ENCODE measurements around the gene DEXI.
"Not testable (repeated sequence)": the region's sequence is repeated elsewhere in the genome, so short reads cannot be mapped to it uniquely, and the experiment has no call there.

The DEXI gene

DNA sequence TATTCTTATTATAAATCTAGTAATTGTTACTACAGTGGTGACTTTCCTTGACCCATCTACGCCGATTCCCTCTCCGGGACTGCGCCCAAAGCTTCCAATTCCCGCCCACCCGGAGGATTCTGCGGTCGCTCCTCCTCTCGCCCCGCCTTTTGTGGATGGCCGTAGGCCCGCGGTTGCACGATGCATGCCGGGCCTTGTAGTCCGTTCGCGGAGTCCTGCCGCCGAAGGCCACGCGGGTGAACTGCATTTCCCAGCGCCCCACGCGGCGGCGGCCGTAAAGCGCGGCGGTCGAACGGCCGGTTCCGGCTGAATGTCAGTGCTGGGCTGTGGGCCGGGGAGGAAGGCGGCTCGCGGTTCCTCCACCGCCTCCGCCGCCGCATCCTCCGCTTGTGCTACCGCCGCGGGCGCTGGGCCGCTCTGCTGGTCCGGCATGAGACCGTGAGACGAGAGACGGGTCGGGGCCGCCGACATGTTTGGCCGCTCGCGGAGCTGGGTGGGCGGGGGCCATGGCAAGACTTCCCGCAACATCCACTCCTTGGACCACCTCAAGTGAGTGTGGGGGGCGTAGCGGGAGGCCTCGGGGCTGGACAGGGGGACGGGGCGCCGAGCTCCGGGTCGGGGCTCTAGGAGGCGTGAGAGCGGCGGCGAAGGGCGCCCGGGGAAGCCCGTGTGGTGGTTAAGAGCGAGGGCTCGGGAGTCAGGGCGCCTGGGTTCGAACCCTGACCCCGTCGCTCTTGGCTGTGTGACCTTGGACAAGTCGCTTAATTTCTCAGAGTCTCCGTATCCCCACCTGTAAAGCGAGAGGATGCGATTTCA, 2.2 kb upstream of the DEXI start, which contains the start of gene CLEC16A:
Gene CLEC16A (plus strand): TSS at position 316 of the 816 bp plus-strand sequence. CDS start 154 bp downstream, at position 470.
- H3K9me3 ChIP-seq (ENCODE audit: control insufficient read depth, low read length) = no peaks in the 10 kb centered on the region
- H3K36me3 ChIP-seq (ENCODE audit: control insufficient read depth, insufficient read depth, low read length) = no peaks in the 10 kb centered on the region
- H3K4me1 ChIP-seq (ENCODE audit: control insufficient read depth, insufficient read depth, low read length) = peaks cover 40% of the 10 kb centered on the region
- peaks cover 12% of the 10 kb centered on the region for H3K27me3 ChIP-seq (ENCODE audit: control insufficient read depth, insufficient read depth, low read length, poor library complexity, severe bottlenecking)
- peak within 1 kb of the TSS; percentile 91 for H3K4me3 ChIP-seq (ENCODE audit: insufficient read depth, low read depth, low read length)
- H3K27ac ChIP-seq (ENCODE audit: insufficient read depth, low read depth, low read length, poor library complexity, severe bottlenecking) = no peak within 1 kb of the TSS
- WGBS, 2 experiments = 1 to 2% methylated on average over 86 of the region's 86 CpGs

DNA sequence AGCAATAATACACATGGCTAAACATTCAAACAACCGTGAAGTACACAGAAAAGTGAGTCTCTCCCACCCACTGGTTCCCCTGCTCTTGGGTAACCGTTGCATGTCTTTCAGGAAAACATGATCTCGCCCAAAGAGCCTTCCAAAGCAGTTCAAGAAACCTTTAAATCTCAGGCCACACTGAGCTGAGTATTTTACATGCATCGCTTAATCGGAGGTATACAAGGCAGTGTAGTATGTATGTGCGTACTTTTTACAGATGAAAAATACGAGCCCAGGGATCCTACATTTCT, 741 bp upstream of the DEXI start:
- no peak overlapping the region for H3K27ac ChIP-seq (ENCODE audit: insufficient read depth, low read depth, low read length, poor library complexity, severe bottlenecking)
- no peaks in the 10 kb centered on the region for H3K36me3 ChIP-seq (ENCODE audit: control insufficient read depth, insufficient read depth, low read length)
- H3K4me3 ChIP-seq (ENCODE audit: insufficient read depth, low read depth, low read length) = peak overlapping the region; percentile 73
- H3K27me3 ChIP-seq (ENCODE audit: control insufficient read depth, insufficient read depth, low read length, poor library complexity, severe bottlenecking) = peaks cover 12% of the 10 kb centered on the region
- no peaks in the 10 kb centered on the region for H3K9me3 ChIP-seq (ENCODE audit: control insufficient read depth, low read length)
- peaks cover 33% of the 10 kb centered on the region for H3K4me1 ChIP-seq (ENCODE audit: control insufficient read depth, insufficient read depth, low read length)
- WGBS, 2 experiments = 93% methylated on average over 7 of the region's 7 CpGs

DNA sequence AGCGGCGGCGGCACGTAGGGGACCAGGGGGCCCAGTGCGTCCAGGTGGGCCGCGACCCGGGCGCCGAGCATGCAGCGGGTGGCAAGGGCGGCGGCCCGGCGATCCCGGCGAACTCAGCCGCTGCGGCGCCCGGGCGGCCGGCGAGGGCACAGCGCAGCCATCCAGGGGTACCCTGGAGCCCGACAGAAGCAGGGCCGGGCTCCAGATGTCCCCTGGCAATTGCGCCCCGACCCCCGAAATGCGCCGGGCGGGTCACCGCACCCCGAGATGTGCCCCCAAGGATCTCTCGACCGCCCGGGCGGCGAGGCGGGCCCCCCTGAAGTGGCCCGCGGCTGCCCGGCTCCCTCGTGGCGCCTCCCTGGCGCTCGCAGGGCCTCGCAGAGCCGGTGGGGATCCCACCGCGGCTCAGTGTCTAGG, 325 bp downstream of the DEXI start:
- Histone ChIP-seq H3K4me3 (ENCODE audit: insufficient read depth, low read depth, low read length) (peak overlapping the region; percentile 73), H3K27me3 (ENCODE audit: control insufficient read depth, insufficient read depth, low read length, poor library complexity, severe bottlenecking) (peaks cover 12% of the 10 kb centered on the region), H3K4me1 (ENCODE audit: control insufficient read depth, insufficient read depth, low read length) (peaks cover 31% of the 10 kb centered on the region)
- not testable (repeated sequence) for H3K27ac ChIP-seq (ENCODE audit: insufficient read depth, low read depth, low read length, poor library complexity, severe bottlenecking); H3K36me3 ChIP-seq (ENCODE audit: control insufficient read depth, insufficient read depth, low read length); H3K9me3 ChIP-seq (ENCODE audit: control insufficient read depth, low read length)
- WGBS, 2 experiments = 0 to 1% methylated on average over 52 of the region's 52 CpGs

DNA sequence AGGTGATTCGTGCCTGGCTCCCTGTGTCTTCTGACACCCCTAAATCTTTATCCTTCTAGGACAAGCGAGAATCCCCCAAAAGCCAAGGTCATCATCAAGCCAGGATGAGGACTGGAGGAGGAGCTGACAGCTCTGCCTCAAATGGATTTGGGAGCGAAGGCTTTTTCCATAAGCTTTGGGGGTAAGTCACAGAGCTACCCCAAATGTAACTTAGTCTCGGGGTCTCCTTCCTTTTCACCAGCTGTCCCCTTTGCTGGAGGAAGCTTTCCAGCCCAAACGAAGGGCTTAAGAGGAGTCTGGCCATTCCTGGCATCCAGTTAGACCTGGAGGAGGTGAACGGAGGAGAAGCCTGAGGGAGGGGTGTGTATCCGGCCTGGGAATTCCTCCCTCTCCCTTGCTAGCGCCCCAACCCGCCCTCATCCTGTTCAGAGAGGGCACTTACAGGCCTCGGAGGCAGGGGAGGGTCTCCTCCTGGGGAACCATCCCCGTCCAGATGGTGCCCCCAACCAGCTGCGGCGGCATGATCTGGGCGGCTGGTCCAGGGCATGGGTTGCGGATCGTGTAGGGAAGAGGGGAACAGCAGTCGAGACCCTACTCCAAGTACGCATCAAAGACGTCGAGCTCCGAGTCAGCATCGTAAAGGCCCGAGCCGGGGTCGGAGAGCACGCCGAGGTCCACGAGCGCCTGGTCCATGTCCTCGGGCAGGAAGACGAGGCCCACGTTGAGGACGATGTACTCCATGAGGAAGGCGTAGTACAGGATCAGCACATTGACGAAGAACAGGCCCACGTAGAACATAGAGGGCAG, 938 bp downstream of the DEXI start:
- Histone ChIP-seq H3K9me3 (ENCODE audit: control insufficient read depth, low read length) (no peaks in the 10 kb centered on the region), H3K27ac (ENCODE audit: insufficient read depth, low read depth, low read length, poor library complexity, severe bottlenecking) (no peak overlapping the region), H3K27me3 (ENCODE audit: control insufficient read depth, insufficient read depth, low read length, poor library complexity, severe bottlenecking) (peaks cover 12% of the 10 kb centered on the region), H3K4me3 (ENCODE audit: insufficient read depth, low read depth, low read length) (peak overlapping the region; percentile 73), H3K4me1 (ENCODE audit: control insufficient read depth, insufficient read depth, low read length) (peaks cover 25% of the 10 kb centered on the region), H3K36me3 (ENCODE audit: control insufficient read depth, insufficient read depth, low read length) (no peaks in the 10 kb centered on the region)
- 10 to 11% methylated on average over 33 to 34 of the region's 36 CpGs for WGBS, 2 experiments

DNA sequence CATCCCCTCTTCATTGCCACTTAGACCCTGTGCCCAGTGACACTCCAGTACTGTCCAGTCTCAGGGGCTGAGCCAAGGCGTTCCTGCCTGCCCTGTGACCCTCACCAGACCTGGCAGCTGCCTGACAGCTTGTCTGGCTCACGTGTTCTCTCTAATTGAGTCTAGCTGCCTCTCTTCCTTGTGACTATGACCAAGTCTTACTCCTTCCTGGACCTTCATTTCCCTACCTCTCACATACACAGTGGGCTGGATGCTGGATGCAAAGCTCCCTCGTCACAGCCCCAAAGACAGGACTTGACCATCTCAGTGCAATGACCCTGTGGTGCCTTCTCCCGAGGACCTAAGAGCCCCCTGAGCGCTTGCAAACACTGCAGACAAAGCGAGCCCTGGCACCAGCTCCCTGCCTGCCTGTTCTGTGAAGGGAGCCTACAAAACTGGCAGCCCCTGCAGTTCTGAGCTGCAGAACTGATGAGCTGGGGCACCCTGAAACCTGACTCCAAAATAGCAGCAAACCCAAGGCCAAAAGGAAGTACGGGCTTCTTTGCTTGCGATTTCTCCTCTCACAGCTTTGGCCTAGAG, 1.7 kb downstream of the DEXI start:
- Histone ChIP-seq H3K27ac (ENCODE audit: insufficient read depth, low read depth, low read length, poor library complexity, severe bottlenecking) (no peak overlapping the region), H3K36me3 (ENCODE audit: control insufficient read depth, insufficient read depth, low read length) (no peaks in the 10 kb centered on the region), H3K27me3 (ENCODE audit: control insufficient read depth, insufficient read depth, low read length, poor library complexity, severe bottlenecking) (peaks cover 12% of the 10 kb centered on the region), H3K9me3 (ENCODE audit: control insufficient read depth, low read length) (no peaks in the 10 kb centered on the region), H3K4me1 (ENCODE audit: control insufficient read depth, insufficient read depth, low read length) (peaks cover 20% of the 10 kb centered on the region), H3K4me3 (ENCODE audit: insufficient read depth, low read depth, low read length) (peak overlapping the region; percentile 73)
- WGBS, 2 experiments = 77 to 79% methylated on average over 8 of the region's 8 CpGs

DNA sequence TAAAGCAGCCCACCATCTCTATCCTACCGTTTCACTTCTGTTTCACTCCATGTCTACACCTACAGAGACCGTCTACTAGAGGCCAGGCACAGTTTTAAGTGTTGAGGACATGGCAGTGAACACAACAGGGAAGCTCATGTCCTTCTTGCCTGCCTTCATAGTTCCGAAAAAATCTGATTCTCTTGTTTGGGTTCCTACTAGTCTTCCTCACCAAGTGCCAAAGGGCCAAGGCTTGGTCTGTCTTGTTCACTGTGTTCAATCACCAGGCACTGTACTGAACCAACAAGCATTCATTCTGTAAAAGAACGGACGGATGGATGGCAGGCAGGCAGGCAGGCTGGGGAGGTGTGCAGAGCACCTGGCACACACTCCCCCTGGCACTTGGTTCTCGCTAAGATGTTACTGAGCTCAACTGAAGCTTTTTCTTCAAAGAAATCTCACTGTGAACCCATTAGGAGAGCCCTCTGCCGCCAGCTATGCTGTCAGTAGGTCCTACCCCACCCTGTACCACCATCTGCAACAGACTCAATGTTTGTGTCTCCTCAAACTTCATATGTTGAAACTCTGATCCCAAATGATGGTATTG, 2.5 kb downstream of the DEXI start:
- 92 to 95% methylated on average over 7 of the region's 7 CpGs for WGBS, 2 experiments
- peaks cover 15% of the 10 kb centered on the region for H3K4me1 ChIP-seq (ENCODE audit: control insufficient read depth, insufficient read depth, low read length)
- peaks cover 12% of the 10 kb centered on the region for H3K27me3 ChIP-seq (ENCODE audit: control insufficient read depth, insufficient read depth, low read length, poor library complexity, severe bottlenecking)
- H3K9me3 ChIP-seq (ENCODE audit: control insufficient read depth, low read length) = no peaks in the 10 kb centered on the region
- no peak overlapping the region for H3K27ac ChIP-seq (ENCODE audit: insufficient read depth, low read depth, low read length, poor library complexity, severe bottlenecking)
- no peaks in the 10 kb centered on the region for H3K36me3 ChIP-seq (ENCODE audit: control insufficient read depth, insufficient read depth, low read length)
- no peak overlapping the region for H3K4me3 ChIP-seq (ENCODE audit: insufficient read depth, low read depth, low read length)

DNA sequence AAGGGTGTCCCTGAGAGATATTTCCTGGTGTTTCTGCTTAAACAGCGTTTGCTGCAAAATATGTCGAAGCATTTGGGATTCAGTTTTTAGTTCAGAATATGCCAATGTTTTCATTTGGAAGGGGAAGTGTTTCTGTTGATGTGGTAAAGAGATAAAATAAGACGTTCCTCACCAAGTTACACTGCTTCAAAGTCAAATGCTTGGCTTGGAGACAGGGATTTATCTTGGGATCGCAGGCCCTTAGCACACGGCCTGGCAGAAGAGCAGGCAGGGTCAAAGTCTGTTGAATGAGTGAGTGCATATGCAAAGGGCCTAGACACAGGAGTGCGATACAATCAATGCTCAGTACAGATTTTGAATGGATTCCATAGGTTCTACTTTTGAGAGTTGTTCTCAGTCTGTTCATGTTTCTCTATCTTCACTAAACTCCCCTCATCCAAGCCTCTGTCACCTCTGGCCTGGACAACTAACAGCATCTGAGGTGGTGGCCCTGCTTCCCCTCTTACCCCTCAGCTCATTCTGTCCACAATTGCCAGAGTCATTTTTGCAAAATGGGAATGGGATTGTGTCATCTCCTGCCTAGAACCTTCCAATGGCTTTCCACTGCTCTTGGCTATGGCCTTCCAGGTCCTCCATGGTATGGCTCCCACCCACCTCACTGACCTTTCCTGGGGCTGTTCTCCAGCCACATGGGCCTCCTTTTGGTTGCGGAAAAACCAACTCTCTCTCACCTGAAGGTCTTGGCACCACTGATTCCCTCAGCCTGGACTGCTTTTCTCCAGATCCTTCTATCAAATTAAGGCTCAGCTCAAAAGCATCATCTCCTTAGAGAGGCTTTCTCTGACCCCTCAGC, 3.2 kb downstream of the DEXI start:
- Histone ChIP-seq H3K4me1 (ENCODE audit: control insufficient read depth, insufficient read depth, low read length) (peaks cover 15% of the 10 kb centered on the region), H3K4me3 (ENCODE audit: insufficient read depth, low read depth, low read length) (no peak overlapping the region), H3K36me3 (ENCODE audit: control insufficient read depth, insufficient read depth, low read length) (no peaks in the 10 kb centered on the region), H3K27me3 (ENCODE audit: control insufficient read depth, insufficient read depth, low read length, poor library complexity, severe bottlenecking) (peaks cover 12% of the 10 kb centered on the region), H3K9me3 (ENCODE audit: control insufficient read depth, low read length) (no peaks in the 10 kb centered on the region), H3K27ac (ENCODE audit: insufficient read depth, low read depth, low read length, poor library complexity, severe bottlenecking) (no peak overlapping the region)
- WGBS, 2 experiments = 92 to 96% methylated on average over 7 of the region's 7 CpGs

DNA sequence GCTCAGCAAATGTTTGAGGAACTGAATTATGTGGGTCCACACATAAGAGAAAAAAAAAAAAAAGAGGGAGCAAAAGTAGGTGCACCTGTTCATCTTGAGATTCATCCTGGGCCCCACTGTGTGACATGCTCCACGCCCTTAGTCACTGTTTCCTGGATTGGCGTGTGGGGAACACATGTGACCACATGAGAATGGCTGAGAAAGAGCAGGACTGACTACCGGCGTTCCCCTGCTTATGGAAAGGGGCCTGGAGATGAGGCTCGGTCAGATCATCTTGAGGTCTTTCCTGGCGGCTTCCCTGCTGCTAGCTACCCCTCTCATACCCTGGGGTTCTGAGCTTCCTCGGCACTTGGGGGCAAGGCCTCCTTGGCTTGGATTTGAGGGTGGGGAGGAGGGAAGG, 3.9 kb downstream of the DEXI start:
- Histone ChIP-seq H3K4me3 (ENCODE audit: insufficient read depth, low read depth, low read length) (no peak overlapping the region), H3K36me3 (ENCODE audit: control insufficient read depth, insufficient read depth, low read length) (peaks cover under 1% of the 10 kb centered on the region)
- WGBS, 2 experiments = 95 to 96% methylated on average over 7 of the region's 7 CpGs

DNA sequence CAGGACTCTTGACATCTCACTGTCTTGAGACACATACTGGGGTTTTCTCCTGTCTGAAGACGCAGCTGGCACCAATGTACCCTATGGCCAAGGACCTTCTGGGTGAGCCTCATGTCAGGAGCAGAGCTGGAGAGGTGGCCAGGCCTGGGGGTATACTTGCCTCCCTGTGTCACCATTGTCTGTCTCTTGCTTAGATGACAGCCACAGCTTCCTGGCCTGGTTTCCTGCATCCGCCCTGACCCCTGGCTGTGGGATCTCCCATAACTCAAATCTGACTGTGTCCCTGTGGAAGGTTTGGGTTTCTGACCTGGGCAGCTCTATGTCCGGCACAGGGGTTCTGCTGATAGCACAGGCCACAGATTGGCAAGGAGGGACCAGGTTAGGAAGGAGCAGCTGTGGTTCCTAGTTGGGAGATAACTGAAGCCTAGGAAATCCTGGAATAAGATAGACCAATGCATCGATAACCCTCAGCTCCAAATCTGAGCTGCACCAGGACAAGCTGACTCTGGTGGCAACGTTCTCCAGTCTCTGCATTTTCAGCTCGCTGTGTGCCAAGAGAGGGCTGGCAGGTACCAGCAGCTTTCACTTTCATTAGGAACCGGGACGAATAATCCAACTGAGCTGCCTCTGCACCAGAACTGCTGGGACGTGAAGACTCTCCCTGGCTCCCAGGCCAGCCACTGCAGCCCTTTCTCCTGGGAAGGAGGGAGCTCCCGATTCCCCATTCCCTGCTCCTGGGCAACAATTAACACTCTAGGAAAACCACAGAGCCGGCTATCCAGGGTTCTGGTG, 5.0 kb downstream of the DEXI start:
- peaks cover 15% of the 10 kb centered on the region for H3K4me1 ChIP-seq (ENCODE audit: control insufficient read depth, insufficient read depth, low read length)
- peaks cover 6% of the 10 kb centered on the region for H3K36me3 ChIP-seq (ENCODE audit: control insufficient read depth, insufficient read depth, low read length)

More for the DNA sequence above, 3.9 kb downstream of the DEXI start:
- Histone ChIP-seq H3K27ac (ENCODE audit: insufficient read depth, low read depth, low read length, poor library complexity, severe bottlenecking) (no peak overlapping the region), H3K9me3 (ENCODE audit: control insufficient read depth, low read length) (no peaks in the 10 kb centered on the region), H3K27me3 (ENCODE audit: control insufficient read depth, insufficient read depth, low read length, poor library complexity, severe bottlenecking) (peaks cover 6% of the 10 kb centered on the region), H3K4me1 (ENCODE audit: control insufficient read depth, insufficient read depth, low read length) (peaks cover 15% of the 10 kb centered on the region)

More for the DNA sequence above, 5.0 kb downstream of the DEXI start:
- H3K27me3 ChIP-seq (ENCODE audit: control insufficient read depth, insufficient read depth, low read length, poor library complexity, severe bottlenecking) = peaks cover 3% of the 10 kb centered on the region
- no peak overlapping the region for H3K4me3 ChIP-seq (ENCODE audit: insufficient read depth, low read depth, low read length)
- WGBS, 2 experiments = 92% methylated on average over 11 of the region's 11 CpGs
- H3K27ac ChIP-seq (ENCODE audit: insufficient read depth, low read depth, low read length, poor library complexity, severe bottlenecking) = no peak overlapping the region
- no peaks in the 10 kb centered on the region for H3K9me3 ChIP-seq (ENCODE audit: control insufficient read depth, low read length)
